Kidney epithelial cell (primary cell): Measurements from ENCODE around the gene NPBWR2. TPM values are rescaled to one million over a fixed set of nuclear protein-coding genes. Genes with fewer than 3 reads are reported as not detected.

Experiments
- DNase-seq: peaks from one replicate; pipeline ENCODE4 v3.0.0-alpha.2; 2010; ENCODE audit warnings: low read depth
- H3K27me3 ChIP-seq: 2 replicates; pipeline ENCODE4 v1.6.0; 2011; ENCODE audit warnings: low read length; ENCODE audit not compliant: control insufficient read depth, insufficient read depth
- H3K36me3 ChIP-seq: 2 replicates; pipeline ENCODE4 v1.5.1; 2011; ENCODE audit warnings: low read length; ENCODE audit not compliant: control insufficient read depth, insufficient read depth
- H3K4me3 ChIP-seq: 2 replicates; pipeline ENCODE4 v1.5.1; 2011; ENCODE audit warnings: low read depth, mild to moderate bottlenecking, control low read depth, low read length
- CTCF ChIP-seq: IDR thresholded peaks from 2 replicates; pipeline ENCODE4 v1.5.1; 2011; ENCODE audit warnings: mild to moderate bottlenecking, moderate library complexity, low read length, control low read depth, inconsistent platforms; ENCODE audit not compliant: insufficient read depth, poor library complexity, severe bottlenecking
- total RNA-seq: library from RNA; depleted of rRNA; stranded (reverse); fragments of >200 nt; gene quantifications from 2 replicates; pipeline ENCODE4 v1.2.3, GENCODE V29; 2015

The NPBWR2 gene
- total RNA-seq, 1 donor from 2014 or later: not detected

GRCh38 chr20:64106435-64106961 lies 867 bp downstream of the NPBWR2 start:
- Histone ChIP-seq H3K36me3 (no peaks in the 10 kb centered on the region), H3K27me3 (peaks cover 41% of the 10 kb centered on the region), H3K4me3 (no peak overlapping the region)
- no peak for DNase-seq
- no peak for TF ChIP-seq CTCF

GRCh38 chr20:64105846-64106434 lies 1.4 kb downstream of the NPBWR2 start:
- TF ChIP-seq CTCF: no peak
- no peak for DNase-seq
- Histone ChIP-seq H3K27me3 (peaks cover 46% of the 10 kb centered on the region), H3K4me3 (no peak overlapping the region), H3K36me3 (no peaks in the 10 kb centered on the region)

- no peak for DNase-seq
- Histone ChIP-seq H3K36me3 (no peaks in the 10 kb centered on the region), H3K27me3 (peaks cover 56% of the 10 kb centered on the region), H3K4me3 (no peak overlapping the region)
- no peak for TF ChIP-seq CTCF
Measured at GRCh38 chr20:64104667-64105451, 2.5 kb downstream of the NPBWR2 start.

GRCh38 chr20:64103871-64104666 lies 3.3 kb downstream of the NPBWR2 start:
- Histone ChIP-seq H3K36me3 (no peaks in the 10 kb centered on the region), H3K4me3 (no peak overlapping the region), H3K27me3 (peaks cover 55% of the 10 kb centered on the region)
- no peak for DNase-seq
- no peak for TF ChIP-seq CTCF

GRCh38 chr20:64102647-64103354 lies 4.6 kb downstream of the NPBWR2 start:
- H3K4me3 ChIP-seq: no peak overlapping the region

More at GRCh38 chr20:64102647-64103354, 4.6 kb downstream of the NPBWR2 start:
- Histone ChIP-seq H3K27me3 (peaks cover 53% of the 10 kb centered on the region), H3K36me3 (no peaks in the 10 kb centered on the region)
- no peak for TF ChIP-seq CTCF
- DNase-seq: no peak
